Activated CD4-positive, alpha-beta T cell treated with anti-CD3 and anti-CD28 coated beads for 36 hours (primary cell): Measurements from ENCODE around the gene NAV2. TPM values are rescaled to one million over a fixed set of nuclear protein-coding genes. Genes with fewer than 3 reads are reported as not detected.

Experiments used
- ATAC-seq: fragments of 200-7000 bp; cut with Tn5 transposase; one replicate; pipeline ENCODE4 v1.10.0; 2021; ENCODE audit warnings: mild to moderate bottlenecking, moderate library complexity
- CTCF ChIA-PET: fragments of 350-600 bp; sonication (Branson Sonifier 250); formaldehyde crosslinking; loops from one replicate; lab custom pipeline; 2021; ENCODE audit warnings: antibody characterized with exemption; lab: Charles Lee
- POLR2A ChIA-PET: fragments of 350-600 bp; sonication (Branson Sonifier 250); formaldehyde crosslinking; loops from one replicate; lab custom pipeline; 2021; ENCODE audit warnings: antibody characterized with exemption, inconsistent platforms; lab: Charles Lee
- DNase-seq: peaks from one replicate; pipeline ENCODE4 v3.0.0-alpha.2; 2020
- H3K27ac Mint-ChIP-seq: one replicate; pipeline ENCODE4 v1.8.0; 2021; ENCODE audit warnings: mixed read lengths
- H3K27me3 Mint-ChIP-seq: one replicate; pipeline ENCODE4 v1.8.0; 2021; ENCODE audit warnings: mixed read lengths
- H3K36me3 Mint-ChIP-seq: one replicate; pipeline ENCODE4 v1.8.0; 2021; ENCODE audit warnings: low read depth, mixed read lengths
- H3K4me1 Mint-ChIP-seq: one replicate; pipeline ENCODE4 v1.8.0; 2021; ENCODE audit warnings: mixed read lengths
- H3K4me3 Mint-ChIP-seq: one replicate; pipeline ENCODE4 v1.8.0; 2021; ENCODE audit warnings: mild to moderate bottlenecking, moderate library complexity, mixed read lengths
- H3K9me3 Mint-ChIP-seq: one replicate; pipeline ENCODE4 v1.8.0; 2021; ENCODE audit warnings: low read depth, mixed read lengths
- intact Hi-C, 2 experiments: fragments of 100-400 bp; cut with DNase I in 1 of 2; cut with micrococcal nuclease in 1 of 2; formaldehyde crosslinking; loops; one replicate each; pipeline versions ENCODE4 v1.14.2 to v1.15.1; 2022 to 2024; cut with DNase I, micrococcal nuclease
- total RNA-seq, 2 experiments: library from RNA; stranded (reverse); gene quantifications; one replicate each; pipeline ENCODE4 v1.2.3, GENCODE V29; 2021

Gene NAV2
- total RNA-seq, 2 experiments from 2014 or later: 0.54 to 0.55 TPM

DNA sequence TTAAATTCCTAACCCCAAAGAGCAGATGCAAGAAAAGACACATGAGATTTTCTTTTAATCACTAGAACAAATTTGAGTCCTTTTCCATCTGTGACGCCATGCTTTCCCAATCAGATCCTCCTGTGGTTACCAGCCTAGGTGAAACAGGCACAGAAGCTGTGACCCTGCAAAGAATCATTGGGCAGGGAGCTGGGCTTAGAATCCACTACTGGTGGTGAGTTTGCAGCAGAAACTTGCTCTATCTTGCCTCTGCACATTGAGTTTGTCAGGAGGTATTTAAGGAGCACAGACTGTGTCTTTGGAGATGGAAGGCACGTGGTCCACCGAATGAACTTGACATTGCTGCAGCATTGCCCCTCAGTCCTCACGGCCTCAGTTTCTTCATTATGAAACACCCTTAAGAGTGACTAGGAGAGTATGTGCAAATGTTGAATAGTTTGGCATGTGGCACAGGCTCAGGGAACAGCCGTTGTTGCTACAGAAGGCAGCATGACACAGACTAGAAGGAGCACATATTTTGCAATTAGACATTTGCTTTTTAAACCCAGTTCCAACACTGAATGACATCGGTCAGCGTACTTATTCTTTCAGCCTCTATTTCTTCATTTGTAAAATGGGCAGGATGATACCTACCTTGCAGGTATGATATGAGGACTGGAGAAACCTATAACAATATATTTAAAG, 320.1 kb downstream of the NAV2 start:
- POLR2A ChIA-PET: no interaction called here
- Mint-ChIP-seq H3K27me3 (peaks cover 15% of the 10 kb centered on the region), H3K9me3 (no peaks in the 10 kb centered on the region), H3K27ac (no peak overlapping the region), H3K36me3 (no peaks in the 10 kb centered on the region), H3K4me1 (peaks cover 5% of the 10 kb centered on the region), H3K4me3 (no peak overlapping the region)
- no peak for ATAC-seq
- no peak for DNase-seq
- intact Hi-C loops: no loop called here
- CTCF ChIA-PET: interaction anchor here (1.0 kb wide), 1 partner anchor 95 kb away, joined by 5 read pairs; no protein-coding TSS in a partner anchor

DNA sequence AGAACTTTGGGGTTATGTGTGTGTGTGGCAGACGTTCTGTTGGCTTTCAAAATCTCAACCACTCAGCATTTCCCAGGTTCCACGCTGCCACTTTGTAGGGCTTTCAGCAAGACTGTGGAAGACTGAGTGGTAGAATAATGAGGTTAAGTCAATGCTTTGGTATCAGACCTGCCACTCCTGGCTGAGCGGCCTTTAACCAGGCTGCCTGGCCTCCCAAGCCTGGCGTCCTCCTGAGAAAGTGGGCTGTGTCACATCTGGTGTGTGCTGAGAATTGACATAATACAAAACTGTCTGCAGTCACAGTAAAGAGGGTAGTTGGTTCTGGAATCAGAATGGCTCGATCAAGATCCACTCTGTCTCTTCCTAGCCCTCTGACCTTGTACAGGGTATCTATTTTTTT, 321.2 kb downstream of the NAV2 start:
- DNase-seq (no peak), ATAC-seq (no peak)
- POLR2A ChIA-PET: no interaction called here
- CTCF ChIA-PET: no interaction called here
- H3K4me1 Mint-ChIP-seq: peaks cover 8% of the 10 kb centered on the region
- H3K27ac Mint-ChIP-seq: no peak overlapping the region
- no peaks in the 10 kb centered on the region for H3K36me3 Mint-ChIP-seq
- H3K27me3 Mint-ChIP-seq: peaks cover 15% of the 10 kb centered on the region
- no peak overlapping the region for H3K4me3 Mint-ChIP-seq
- intact Hi-C loops: no loop called here
- no peaks in the 10 kb centered on the region for H3K9me3 Mint-ChIP-seq

DNA sequence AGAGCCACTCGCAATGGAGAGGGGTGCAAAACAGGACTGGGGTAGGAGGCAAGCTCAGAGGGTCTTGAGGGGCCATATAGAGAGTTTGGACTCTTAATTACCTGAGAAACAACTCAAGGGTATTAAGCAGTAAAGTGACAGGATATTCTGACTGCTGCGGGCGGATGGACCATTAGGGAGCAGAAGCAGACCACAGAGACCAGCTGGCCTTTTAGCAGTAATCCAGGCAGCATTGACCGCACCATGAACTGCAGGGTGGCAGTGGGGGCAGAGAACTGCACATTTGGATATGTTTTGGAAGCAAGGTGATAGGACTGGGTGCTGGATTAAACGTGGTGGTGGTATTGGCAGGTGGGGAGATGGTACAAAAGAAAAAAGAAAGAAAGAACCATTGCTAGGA, 322.3 kb downstream of the NAV2 start:
- H3K9me3 Mint-ChIP-seq: no peaks in the 10 kb centered on the region
- H3K4me3 Mint-ChIP-seq: no peak overlapping the region
- H3K27me3 Mint-ChIP-seq: peaks cover 17% of the 10 kb centered on the region
- POLR2A ChIA-PET: no interaction called here
- H3K27ac Mint-ChIP-seq: no peak overlapping the region
- H3K4me1 Mint-ChIP-seq: peaks cover 8% of the 10 kb centered on the region
- no peaks in the 10 kb centered on the region for H3K36me3 Mint-ChIP-seq
- DNase-seq: no peak
- CTCF ChIA-PET: no interaction called here
- ATAC-seq: no peak
- intact Hi-C loops: loop anchor here in 1 of 2 experiments (5.0 kb wide), 1 partner anchor 593 kb away; no protein-coding TSS in a partner anchor

DNA sequence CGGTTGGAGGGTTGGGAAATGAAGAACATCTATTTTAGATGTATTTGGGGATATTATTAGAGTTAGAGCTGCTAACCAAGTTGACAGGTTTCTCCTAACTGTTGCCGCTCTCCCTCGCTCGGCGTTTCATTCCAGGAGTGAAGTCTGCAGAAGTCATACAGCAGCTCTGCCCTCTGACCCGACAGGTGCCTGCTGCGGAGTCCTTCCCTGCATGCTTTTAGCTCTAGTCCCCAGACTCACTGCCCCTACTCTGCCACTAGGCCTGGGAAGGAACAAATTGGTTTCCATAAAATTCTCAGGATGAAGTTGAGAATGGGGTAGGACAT, 322.7 kb downstream of the NAV2 start:
- ChIA-PET CTCF (no interaction called here), POLR2A (no interaction called here)
- ATAC-seq: no peak
- no peak for DNase-seq
- Mint-ChIP-seq H3K9me3 (no peaks in the 10 kb centered on the region), H3K4me1 (peaks cover 8% of the 10 kb centered on the region), H3K27me3 (peaks cover 19% of the 10 kb centered on the region), H3K27ac (no peak overlapping the region), H3K36me3 (no peaks in the 10 kb centered on the region), H3K4me3 (no peak overlapping the region)
- intact Hi-C loops: loop anchor here in 1 of 2 experiments (5.0 kb wide), 1 partner anchor 593 kb away; no protein-coding TSS in a partner anchor

DNA sequence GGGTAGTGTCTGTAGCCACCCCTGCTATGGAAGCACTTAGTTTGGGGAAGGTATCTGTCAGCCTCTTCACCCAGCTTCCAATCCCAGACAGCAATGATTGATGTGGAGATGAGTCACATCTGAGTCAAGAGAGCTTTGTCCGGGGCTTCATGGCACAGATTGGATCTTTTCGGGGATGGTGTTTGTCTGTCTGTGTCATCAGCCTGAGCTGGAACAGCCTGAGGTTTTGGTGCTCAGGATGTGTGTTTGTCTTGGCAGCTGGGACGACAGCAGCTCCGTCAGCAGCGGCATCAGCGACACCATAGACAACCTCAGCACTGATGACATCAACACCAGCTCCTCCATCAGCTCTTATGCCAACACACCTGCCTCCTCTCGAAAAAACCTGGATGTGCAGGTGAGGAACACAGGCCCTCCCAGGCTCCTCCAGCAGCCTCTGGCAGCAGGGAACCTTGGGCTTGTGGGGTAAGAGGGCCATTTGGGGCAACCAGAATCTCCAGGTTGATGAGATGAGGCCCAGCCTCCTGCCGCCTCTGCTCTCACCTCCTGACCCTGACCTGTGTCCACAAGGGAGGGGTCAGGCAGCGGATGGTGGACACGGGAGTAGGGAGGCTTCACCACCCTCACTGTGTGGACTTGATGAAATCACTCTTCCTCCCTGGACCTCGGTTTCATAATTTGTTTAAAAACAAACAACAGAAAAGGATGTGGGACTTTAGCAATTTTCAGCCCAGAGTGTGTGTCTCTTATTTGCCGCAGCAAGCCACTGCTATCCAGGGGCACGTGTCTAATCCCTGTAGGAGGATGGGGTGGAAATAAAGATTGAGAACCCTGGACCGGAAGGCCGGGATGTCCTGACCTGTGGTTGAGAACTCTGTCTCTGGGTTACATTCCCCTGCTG, 323.3 kb downstream of the NAV2 start:
- no peaks in the 10 kb centered on the region for H3K36me3 Mint-ChIP-seq
- H3K4me3 Mint-ChIP-seq: no peak overlapping the region
- H3K9me3 Mint-ChIP-seq: no peaks in the 10 kb centered on the region
- ChIA-PET POLR2A (no interaction called here), CTCF (interaction anchor here (0.8 kb wide), 1 partner anchor 12 kb away, joined by 5 read pairs; no protein-coding TSS in a partner anchor)
- no peak for ATAC-seq
- peaks cover 21% of the 10 kb centered on the region for H3K27me3 Mint-ChIP-seq
- no peak for DNase-seq
- intact Hi-C loops: loop anchor here (2.0 to 5.0 kb wide), 3 partner anchors 57 to 594 kb away; no protein-coding TSS in a partner anchor
- peaks cover 8% of the 10 kb centered on the region for H3K4me1 Mint-ChIP-seq
- H3K27ac Mint-ChIP-seq: no peak overlapping the region

DNA sequence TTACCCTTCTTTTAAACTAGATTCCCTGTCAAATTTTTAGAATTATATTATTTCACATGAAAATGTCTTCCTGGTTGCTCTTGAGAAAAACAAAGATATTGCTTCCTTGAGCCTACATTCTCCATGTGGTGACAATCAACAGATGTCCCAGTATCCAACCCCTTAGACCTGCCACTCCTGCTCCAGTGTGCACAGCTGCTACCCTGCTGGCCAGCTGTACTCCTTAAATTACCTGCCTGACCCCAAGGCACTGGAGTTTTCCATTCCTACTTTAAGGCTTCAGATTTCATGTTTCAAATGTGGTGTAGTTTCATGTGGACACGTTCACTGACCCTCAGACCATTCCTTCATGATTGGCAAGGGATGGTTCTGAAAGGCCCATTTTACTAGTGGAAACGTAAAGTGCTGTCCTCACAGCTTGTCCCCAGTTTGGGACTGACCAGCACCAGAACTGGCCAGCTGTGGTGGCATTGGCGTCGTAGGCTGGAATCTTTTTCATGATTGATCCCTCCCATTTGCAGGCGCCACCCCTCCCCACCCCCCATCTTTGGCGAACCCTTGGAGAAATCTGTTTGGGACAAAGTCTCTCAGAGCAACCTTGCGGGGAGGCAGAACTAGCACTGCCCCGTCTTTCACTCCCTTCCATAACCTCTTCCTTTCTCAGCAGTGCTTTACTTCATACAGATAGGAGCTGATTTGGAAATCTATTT, 324.1 kb downstream of the NAV2 start:
- Mint-ChIP-seq H3K36me3 (no peaks in the 10 kb centered on the region), H3K4me1 (peaks cover 8% of the 10 kb centered on the region), H3K27me3 (peaks cover 17% of the 10 kb centered on the region), H3K9me3 (no peaks in the 10 kb centered on the region), H3K4me3 (no peak overlapping the region), H3K27ac (no peak overlapping the region)
- intact Hi-C loops: loop anchor here (2.0 to 5.0 kb wide), 3 partner anchors 58 to 594 kb away; no protein-coding TSS in a partner anchor
- ChIA-PET POLR2A (no interaction called here), CTCF (interaction anchor here (0.8 kb wide), 1 partner anchor 13 kb away, joined by 5 read pairs; no protein-coding TSS in a partner anchor)
- no peak for DNase-seq
- no peak for ATAC-seq

DNA sequence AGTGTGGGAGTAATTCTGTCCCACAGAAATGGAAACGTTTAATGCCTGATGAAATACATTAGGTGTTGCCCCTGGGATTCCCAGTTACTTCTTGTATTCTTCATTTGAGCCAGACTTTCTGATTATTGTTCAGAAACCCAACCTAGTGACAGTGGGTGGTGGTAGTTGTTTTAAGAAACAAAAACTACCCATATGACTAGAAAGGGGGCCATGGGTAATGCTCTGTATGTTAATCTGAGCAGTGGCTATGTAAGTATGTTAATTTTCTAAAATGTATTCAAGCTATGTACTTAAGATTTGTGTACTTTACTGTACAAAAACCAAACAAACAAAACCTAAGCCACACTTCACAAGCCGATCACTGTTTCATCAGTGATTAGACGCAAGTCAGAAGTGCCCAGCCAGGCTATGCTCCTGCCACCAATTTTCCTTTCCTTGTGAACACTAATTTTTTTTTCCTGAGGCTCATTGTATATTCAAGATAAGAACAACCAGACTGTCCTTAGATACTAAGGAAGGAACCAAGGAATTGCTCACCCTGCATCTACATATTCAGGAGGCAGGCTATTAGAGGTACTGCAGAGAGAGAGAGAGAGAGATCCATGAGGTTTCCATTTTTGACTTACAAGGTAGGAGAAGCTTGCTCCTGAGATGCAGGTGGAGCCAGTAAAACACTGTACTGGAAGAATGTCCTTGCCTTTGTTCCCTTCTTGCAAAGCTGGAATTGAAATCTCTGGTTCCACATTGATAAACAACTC, 324.9 kb downstream of the NAV2 start:
- Mint-ChIP-seq H3K9me3 (no peaks in the 10 kb centered on the region), H3K27ac (no peak overlapping the region), H3K27me3 (peaks cover 18% of the 10 kb centered on the region), H3K36me3 (no peaks in the 10 kb centered on the region), H3K4me3 (no peak overlapping the region), H3K4me1 (peaks cover 8% of the 10 kb centered on the region)
- intact Hi-C loops: loop anchor here (2.0 to 5.0 kb wide), 3 partner anchors 59 to 595 kb away; no protein-coding TSS in a partner anchor
- ChIA-PET POLR2A (no interaction called here), CTCF (no interaction called here)
- ATAC-seq: peak; percentile 79
- no peak for DNase-seq

DNA sequence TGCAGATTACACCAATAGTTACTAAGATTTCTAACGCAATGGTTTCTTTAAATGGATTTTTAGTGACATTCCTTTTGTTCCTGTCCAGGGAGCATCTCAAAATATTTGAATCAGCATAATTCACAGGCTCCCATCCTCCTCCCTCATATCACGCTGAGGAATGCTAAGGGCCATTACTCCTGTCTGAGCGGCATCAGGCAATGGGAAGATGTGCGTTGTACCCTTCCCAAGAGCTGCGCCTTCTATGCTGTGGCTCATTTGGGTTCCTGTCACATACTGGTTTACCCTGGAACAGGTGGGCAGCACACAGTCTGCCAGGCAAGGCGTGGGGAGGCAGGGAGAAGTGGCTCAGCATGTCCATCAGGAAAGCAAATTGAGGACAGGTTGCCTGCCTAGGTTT, 325.8 kb downstream of the NAV2 start:
- Mint-ChIP-seq H3K4me1 (peaks cover 8% of the 10 kb centered on the region), H3K9me3 (no peaks in the 10 kb centered on the region), H3K27me3 (peaks cover 22% of the 10 kb centered on the region), H3K4me3 (no peak overlapping the region), H3K27ac (no peak overlapping the region), H3K36me3 (no peaks in the 10 kb centered on the region)
- CTCF ChIA-PET: no interaction called here
- DNase-seq: no peak
- intact Hi-C loops: loop anchor here in 1 of 2 experiments (5.0 kb wide), 1 partner anchor 596 kb away; no protein-coding TSS in a partner anchor
- no peak for ATAC-seq
- POLR2A ChIA-PET: no interaction called here

DNA sequence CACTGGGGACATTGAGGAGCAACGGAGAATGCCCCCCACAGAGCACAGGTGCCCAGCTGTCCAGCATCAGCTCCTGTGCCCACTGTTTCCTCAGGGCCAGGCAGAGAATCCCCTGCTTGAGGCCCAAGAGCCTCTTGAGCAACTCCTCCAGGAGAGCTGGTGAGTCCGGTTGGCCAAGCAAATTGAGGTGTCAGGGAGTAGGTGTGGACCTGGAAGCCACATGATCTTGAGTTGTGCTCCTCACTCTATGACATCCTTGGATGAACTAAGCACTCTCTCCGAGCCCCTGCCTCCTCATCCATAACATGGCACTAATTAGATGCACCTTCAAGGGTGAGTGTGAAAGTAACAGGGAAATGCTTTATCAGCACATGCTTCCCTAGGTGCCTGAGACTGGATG, 326.3 kb downstream of the NAV2 start:
- intact Hi-C loops: loop anchor here in 1 of 2 experiments (5.0 kb wide), 1 partner anchor 597 kb away; no protein-coding TSS in a partner anchor
- DNase-seq (no peak), ATAC-seq (no peak)
- ChIA-PET CTCF (no interaction called here), POLR2A (no interaction called here)
- H3K4me3 Mint-ChIP-seq: no peak overlapping the region
- no peaks in the 10 kb centered on the region for H3K9me3 Mint-ChIP-seq
- H3K36me3 Mint-ChIP-seq: no peaks in the 10 kb centered on the region
- H3K27ac Mint-ChIP-seq: no peak overlapping the region
- peaks cover 20% of the 10 kb centered on the region for H3K27me3 Mint-ChIP-seq
- peaks cover 8% of the 10 kb centered on the region for H3K4me1 Mint-ChIP-seq

DNA sequence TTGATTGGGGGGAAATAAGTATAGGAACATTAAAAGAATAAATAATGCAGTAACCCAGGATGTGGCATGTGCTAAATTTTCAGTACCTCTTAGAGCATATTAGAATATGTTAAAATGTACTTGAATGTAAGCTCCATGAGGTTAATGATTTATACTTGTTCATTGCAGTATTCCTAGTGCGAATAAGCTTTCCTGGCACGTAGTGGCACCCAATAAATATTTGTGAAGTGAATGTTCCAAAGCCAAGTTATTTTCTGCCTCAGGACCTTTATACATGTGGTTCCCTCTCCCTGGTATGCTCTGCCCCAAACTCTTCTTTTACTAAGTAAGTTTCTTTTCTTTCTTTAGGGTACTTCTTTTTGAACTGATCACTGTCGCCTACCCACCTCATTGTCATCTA, 328.9 kb downstream of the NAV2 start:
- intact Hi-C loops: no loop called here
- no peak overlapping the region for H3K4me3 Mint-ChIP-seq
- no peaks in the 10 kb centered on the region for H3K36me3 Mint-ChIP-seq
- H3K27me3 Mint-ChIP-seq: peaks cover 14% of the 10 kb centered on the region
- ATAC-seq: no peak
- H3K27ac Mint-ChIP-seq: no peak overlapping the region
- no peak for DNase-seq
- no peaks in the 10 kb centered on the region for H3K9me3 Mint-ChIP-seq
- ChIA-PET CTCF (interaction anchor here (1.2 kb wide), 1 partner anchor 91 kb away, joined by 3 read pairs; no protein-coding TSS in a partner anchor), POLR2A (no interaction called here)
- H3K4me1 Mint-ChIP-seq: peaks cover 8% of the 10 kb centered on the region
